ENCODE results near the gene MCF2L2. TPM values are rescaled to one million over a fixed set of nuclear protein-coding genes. Genes with fewer than 3 reads are reported as not detected.
A peak's percentile ranks its signal among the peaks of the same experiment; 100 is the strongest.

MCF2L2 gene
- total RNA-seq, 2 experiments from 2014 or later, result 1.9 to 2.2 TPM

GRCh38 chr3:183163563-183163962 lies 264.9 kb downstream of the MCF2L2 start:
- peaks cover 4% of the 10 kb centered on the region for H3K36me3 Mint-ChIP-seq
- peak overlapping the region; percentile 76 for H3K4me3 Mint-ChIP-seq
- no peaks in the 10 kb centered on the region for H3K27me3 Mint-ChIP-seq
- peaks cover 29% of the 10 kb centered on the region for H3K4me1 Mint-ChIP-seq
- H3K9me3 Mint-ChIP-seq, result no peaks in the 10 kb centered on the region
- no peak overlapping the region for H3K27ac Mint-ChIP-seq
- no peak for DNase-seq

- peak overlapping the region; percentile 76 for H3K4me3 Mint-ChIP-seq
- peaks cover 39% of the 10 kb centered on the region for H3K4me1 Mint-ChIP-seq
- no peak for DNase-seq
- peaks cover 11% of the 10 kb centered on the region for H3K36me3 Mint-ChIP-seq
- peak overlapping the region; percentile 75 for H3K27ac Mint-ChIP-seq
- H3K9me3 Mint-ChIP-seq, result peaks cover 2% of the 10 kb centered on the region
- H3K27me3 Mint-ChIP-seq, result no peaks in the 10 kb centered on the region
Measured at GRCh38 chr3:183161552-183162336, 266.7 kb downstream of the MCF2L2 start.

GRCh38 chr3:183160616-183161015 lies 267.8 kb downstream of the MCF2L2 start:
- peaks cover 11% of the 10 kb centered on the region for H3K36me3 Mint-ChIP-seq

GRCh38 chr3:183159333-183159732 lies 269.1 kb downstream of the MCF2L2 start:
- H3K9me3 Mint-ChIP-seq, result peaks cover 2% of the 10 kb centered on the region
- peak overlapping the region; percentile 64 for H3K27ac Mint-ChIP-seq
- peaks cover 39% of the 10 kb centered on the region for H3K4me1 Mint-ChIP-seq
- H3K36me3 Mint-ChIP-seq, result peaks cover 11% of the 10 kb centered on the region
- H3K4me3 Mint-ChIP-seq, result no peak overlapping the region
- H3K27me3 Mint-ChIP-seq, result no peaks in the 10 kb centered on the region
- DNase-seq, result no peak

More at GRCh38 chr3:183160616-183161015, 267.8 kb downstream of the MCF2L2 start:
- Mint-ChIP-seq H3K9me3 (peaks cover 2% of the 10 kb centered on the region), H3K4me3 (no peak overlapping the region), H3K27ac (no peak overlapping the region), H3K27me3 (no peaks in the 10 kb centered on the region), H3K4me1 (peaks cover 39% of the 10 kb centered on the region)
- no peak for DNase-seq

- H3K36me3 Mint-ChIP-seq, result peaks cover 11% of the 10 kb centered on the region
- H3K4me1 Mint-ChIP-seq, result peaks cover 39% of the 10 kb centered on the region
- peak overlapping the region; percentile 15 for H3K4me3 Mint-ChIP-seq
- DNase-seq, result peak; percentile 55
- H3K9me3 Mint-ChIP-seq, result peaks cover 2% of the 10 kb centered on the region
- H3K27me3 Mint-ChIP-seq, result no peaks in the 10 kb centered on the region
- H3K27ac Mint-ChIP-seq, result peak overlapping the region; percentile 64
Measured at GRCh38 chr3:183158551-183159006, 269.8 kb downstream of the MCF2L2 start.

DNA sequence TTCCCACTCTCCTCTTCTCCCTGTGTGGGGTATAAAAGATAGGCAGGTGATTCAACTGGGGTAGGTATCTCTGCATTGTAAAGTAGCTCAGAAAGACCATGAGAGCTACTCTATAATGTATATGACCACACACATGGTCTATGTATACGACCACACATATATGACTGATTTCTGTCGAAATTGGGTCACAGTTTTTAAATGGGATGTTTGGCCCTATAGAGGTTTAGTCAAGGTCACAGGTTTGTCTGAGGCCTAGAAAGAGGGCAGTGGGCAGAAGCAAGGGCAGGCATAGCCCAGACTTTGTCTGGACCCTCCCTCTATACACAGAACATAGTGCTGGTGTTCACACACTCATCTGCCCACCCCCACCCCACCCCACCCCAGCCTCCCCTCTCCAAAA lies 270.3 kb downstream of the MCF2L2 start:
- Mint-ChIP-seq H3K27me3 (no peaks in the 10 kb centered on the region), H3K36me3 (peaks cover 11% of the 10 kb centered on the region), H3K9me3 (peaks cover 2% of the 10 kb centered on the region), H3K4me1 (peaks cover 39% of the 10 kb centered on the region), H3K4me3 (no peak overlapping the region), H3K27ac (no peak overlapping the region)
- no peak for DNase-seq

DNA sequence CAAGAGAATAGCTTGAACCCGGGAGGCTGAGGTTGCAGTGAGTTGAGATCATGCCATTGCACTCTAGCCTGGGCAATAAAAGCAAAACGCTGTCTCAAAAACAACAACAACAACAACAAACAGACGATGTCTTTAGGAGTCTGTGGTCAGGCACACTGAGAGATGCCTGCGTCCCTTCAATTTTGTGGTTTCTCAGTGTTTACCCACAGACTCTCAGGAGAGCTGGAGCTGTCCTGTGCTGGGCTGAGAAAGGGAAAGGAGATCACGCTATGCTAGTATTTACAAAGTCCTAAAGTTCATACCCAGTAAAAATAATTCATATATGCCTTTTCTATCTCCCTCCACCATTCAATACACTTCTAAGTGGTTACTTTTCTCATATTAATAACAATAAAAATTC lies 272.2 kb downstream of the MCF2L2 start:
- no peak overlapping the region for H3K4me3 Mint-ChIP-seq
- no peak for DNase-seq
- H3K27me3 Mint-ChIP-seq, result no peaks in the 10 kb centered on the region
- peaks cover 8% of the 10 kb centered on the region for H3K36me3 Mint-ChIP-seq
- H3K4me1 Mint-ChIP-seq, result peaks cover 28% of the 10 kb centered on the region
- no peak overlapping the region for H3K27ac Mint-ChIP-seq
- peaks cover 2% of the 10 kb centered on the region for H3K9me3 Mint-ChIP-seq

DNA sequence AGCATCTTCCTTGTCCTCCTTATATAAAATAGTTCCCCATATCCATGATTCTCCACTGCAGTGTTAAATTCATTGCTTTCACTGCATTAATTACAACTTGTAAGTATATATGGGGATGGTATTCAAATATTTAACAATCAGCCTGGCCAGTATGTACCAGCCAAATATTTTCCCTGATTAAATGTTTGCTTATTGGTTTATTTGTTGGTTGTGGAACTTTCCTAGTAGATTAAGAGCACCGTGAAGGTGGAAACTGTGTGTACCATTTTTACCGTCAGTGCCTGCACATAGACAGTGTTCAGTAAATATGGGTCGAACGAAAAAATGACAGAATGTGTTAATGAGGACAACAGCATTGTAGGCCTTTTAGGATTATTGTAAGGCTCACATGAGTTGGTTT lies 272.9 kb downstream of the MCF2L2 start:
- no peaks in the 10 kb centered on the region for H3K27me3 Mint-ChIP-seq
- no peak overlapping the region for H3K27ac Mint-ChIP-seq
- H3K36me3 Mint-ChIP-seq, result peaks cover 8% of the 10 kb centered on the region
- no peak overlapping the region for H3K4me3 Mint-ChIP-seq
- peaks cover 26% of the 10 kb centered on the region for H3K4me1 Mint-ChIP-seq
- H3K9me3 Mint-ChIP-seq, result peaks cover 2% of the 10 kb centered on the region
- no peak for DNase-seq

- Mint-ChIP-seq H3K9me3 (peaks cover 2% of the 10 kb centered on the region), H3K27ac (no peak overlapping the region), H3K4me1 (peaks cover 8% of the 10 kb centered on the region), H3K36me3 (peaks cover 8% of the 10 kb centered on the region), H3K4me3 (no peak overlapping the region), H3K27me3 (no peaks in the 10 kb centered on the region)
- DNase-seq, result no peak
Measured at GRCh38 chr3:183153210-183153950, 275.0 kb downstream of the MCF2L2 start.

DNA sequence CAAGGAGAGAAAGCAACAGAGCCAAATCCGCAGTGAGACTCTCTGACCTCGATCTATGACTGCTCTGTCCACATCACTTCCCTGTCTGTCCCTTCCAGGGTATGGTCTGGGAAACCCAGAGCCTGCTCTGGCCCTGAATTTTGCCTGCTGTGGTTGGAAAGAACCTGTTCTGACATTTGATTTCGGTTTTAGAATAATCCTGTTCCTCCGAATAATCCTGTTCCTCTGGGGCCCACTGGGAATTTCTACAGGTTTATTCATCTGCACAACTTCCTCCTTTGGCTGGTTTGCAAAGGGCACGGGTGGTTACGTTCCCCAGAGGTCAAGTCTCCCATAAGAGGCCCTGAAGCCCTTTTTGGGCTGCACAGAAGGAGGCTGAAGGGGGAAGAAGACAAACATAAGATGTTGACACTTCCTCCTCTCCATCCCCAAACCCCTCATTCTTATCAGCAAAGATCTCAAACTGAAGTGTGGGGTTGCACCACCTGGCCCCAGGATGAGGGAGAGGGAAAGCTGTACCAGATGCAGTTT lies 276.5 kb downstream of the MCF2L2 start:
- no peaks in the 10 kb centered on the region for H3K9me3 Mint-ChIP-seq
- DNase-seq, result no peak
- no peaks in the 10 kb centered on the region for H3K36me3 Mint-ChIP-seq
- H3K27ac Mint-ChIP-seq, result no peak overlapping the region
- H3K4me1 Mint-ChIP-seq, result no peaks in the 10 kb centered on the region
- no peaks in the 10 kb centered on the region for H3K27me3 Mint-ChIP-seq
- H3K4me3 Mint-ChIP-seq, result no peak overlapping the region

DNA sequence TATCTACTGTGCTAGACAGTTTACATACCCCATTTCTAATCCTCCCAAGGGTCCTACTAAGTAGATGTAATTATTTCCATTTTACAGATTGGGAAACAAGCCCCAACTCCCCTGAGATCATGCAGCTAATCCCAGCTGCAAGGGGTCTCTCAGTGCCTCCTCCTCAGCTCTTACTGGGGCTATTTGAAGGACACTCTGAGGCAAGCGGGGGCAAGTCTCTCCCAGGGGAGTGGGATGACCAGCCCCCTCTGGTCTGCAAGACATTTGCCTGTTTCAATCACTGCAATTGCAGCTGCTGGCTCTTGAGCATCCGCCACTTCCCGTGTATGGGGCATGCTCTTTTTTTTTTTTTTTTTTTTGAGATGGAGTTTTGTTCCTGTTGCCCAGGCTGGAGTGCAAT lies 277.3 kb downstream of the MCF2L2 start:
- Mint-ChIP-seq H3K4me1 (no peaks in the 10 kb centered on the region), H3K4me3 (no peak overlapping the region), H3K27me3 (no peaks in the 10 kb centered on the region), H3K9me3 (no peaks in the 10 kb centered on the region), H3K36me3 (no peaks in the 10 kb centered on the region), H3K27ac (no peak overlapping the region)
- DNase-seq, result no peak

DNA sequence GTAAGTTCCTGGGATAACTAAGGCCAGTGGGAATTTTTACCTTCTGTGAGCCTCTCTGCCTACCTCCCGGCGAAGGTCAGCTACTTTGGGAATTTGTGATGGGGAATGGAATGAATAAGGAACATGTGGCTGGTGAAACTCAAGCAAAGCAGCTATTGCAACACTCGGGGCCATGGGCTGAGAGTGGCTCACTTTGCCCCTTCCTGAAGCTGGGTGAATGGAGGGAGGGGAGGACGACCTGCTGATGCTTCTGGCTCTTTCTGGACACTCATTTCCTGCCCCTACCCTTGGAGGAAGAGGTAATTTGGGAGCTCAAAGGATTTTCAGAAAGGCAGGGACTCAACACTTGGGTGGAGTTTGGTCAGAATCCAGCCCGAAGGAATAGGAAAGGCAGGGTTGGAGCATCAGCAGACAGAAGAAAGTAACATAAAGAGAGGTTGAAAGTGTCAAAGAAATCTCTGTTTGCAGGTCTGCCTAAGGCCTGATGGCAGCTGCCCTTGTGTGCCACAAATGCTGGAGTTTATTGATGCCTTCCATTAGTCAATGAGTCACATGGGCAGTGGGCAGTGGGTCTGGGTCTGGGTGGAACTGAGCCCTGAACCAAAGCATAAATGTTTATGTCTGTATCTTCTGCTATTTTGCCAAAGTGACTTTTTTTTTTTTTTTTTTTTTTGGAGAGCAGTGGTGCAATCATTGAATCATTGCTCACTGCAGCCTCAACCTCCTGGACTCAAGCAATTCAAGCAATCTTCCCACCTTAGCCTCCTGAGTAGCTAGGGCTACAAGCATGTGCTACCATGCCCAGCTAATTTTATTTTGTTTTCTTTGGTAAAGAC lies 278.3 kb downstream of the MCF2L2 start:
- H3K27me3 Mint-ChIP-seq, result no peaks in the 10 kb centered on the region
- no peak overlapping the region for H3K4me3 Mint-ChIP-seq
- H3K9me3 Mint-ChIP-seq, result no peaks in the 10 kb centered on the region
- H3K27ac Mint-ChIP-seq, result no peak overlapping the region
- no peaks in the 10 kb centered on the region for H3K4me1 Mint-ChIP-seq
- no peaks in the 10 kb centered on the region for H3K36me3 Mint-ChIP-seq
- no peak for DNase-seq

- Mint-ChIP-seq H3K27ac (no peak overlapping the region), H3K4me1 (no peaks in the 10 kb centered on the region), H3K27me3 (no peaks in the 10 kb centered on the region), H3K36me3 (no peaks in the 10 kb centered on the region), H3K9me3 (no peaks in the 10 kb centered on the region), H3K4me3 (no peak overlapping the region)
- no peak for DNase-seq
Measured at GRCh38 chr3:183148056-183148455, 280.4 kb downstream of the MCF2L2 start.

- H3K4me3 Mint-ChIP-seq, result no peak overlapping the region
- no peaks in the 10 kb centered on the region for H3K9me3 Mint-ChIP-seq
- DNase-seq, result no peak
- no peaks in the 10 kb centered on the region for H3K27me3 Mint-ChIP-seq
- no peaks in the 10 kb centered on the region for H3K4me1 Mint-ChIP-seq
- peaks cover 5% of the 10 kb centered on the region for H3K36me3 Mint-ChIP-seq
- H3K27ac Mint-ChIP-seq, result no peak overlapping the region
Measured at GRCh38 chr3:183144363-183144762, 284.1 kb downstream of the MCF2L2 start.

DNA sequence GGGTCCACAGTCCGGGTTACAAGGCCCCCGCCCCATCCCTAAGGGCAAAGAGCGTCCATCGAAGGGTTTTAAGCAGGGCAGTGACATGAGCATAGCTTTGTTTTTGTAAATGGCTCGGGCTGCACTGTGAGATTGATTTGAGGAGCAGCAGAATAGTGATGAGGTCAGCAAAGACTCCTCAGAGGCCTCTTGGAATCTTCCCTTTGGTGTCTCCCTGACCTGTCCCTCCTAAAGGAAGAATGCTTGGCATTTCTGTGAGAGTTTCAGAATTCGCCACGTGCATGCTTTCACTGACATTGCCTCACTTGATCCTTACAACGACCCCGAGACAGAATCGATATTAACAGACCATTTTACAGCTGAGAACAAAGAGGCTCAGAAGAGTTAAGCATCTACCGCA lies 286.2 kb downstream of the MCF2L2 start:
- Mint-ChIP-seq H3K4me1 (no peaks in the 10 kb centered on the region), H3K27ac (no peak overlapping the region), H3K27me3 (no peaks in the 10 kb centered on the region), H3K4me3 (no peak overlapping the region), H3K36me3 (peaks cover 9% of the 10 kb centered on the region), H3K9me3 (no peaks in the 10 kb centered on the region)
- DNase-seq, result no peak

Data from activated naive CD8-positive, alpha-beta T cell treated with anti-CD3 and anti-CD28 coated beads for 36 hours (primary cell).